Measurements from ENCODE around the gene PPP1R12B.
"Not testable (repeated sequence)": the region's sequence is repeated elsewhere in the genome, so short reads cannot be mapped to it uniquely, and the experiment has no call there.

The PPP1R12B gene

GRCh38 chr1:202456372-202457169, 108.1 kb downstream of the PPP1R12B start:
- not testable (repeated sequence) for DNase-seq

GRCh38 chr1:202458651-202459050, 110.2 kb downstream of the PPP1R12B start:
- peak; percentile 7 for DNase-seq

- not testable (repeated sequence) for DNase-seq
These were observed 111.1 kb downstream of the PPP1R12B start for GRCh38 chr1:202459470-202460142.

GRCh38 chr1:202460143-202460495, 111.6 kb downstream of the PPP1R12B start:
- not testable (repeated sequence) for DNase-seq

- no peak for DNase-seq
These were observed 114.0 kb downstream of the PPP1R12B start for GRCh38 chr1:202462342-202463076.

- DNase-seq: peak; percentile 1
These were observed 115.7 kb downstream of the PPP1R12B start for GRCh38 chr1:202464153-202464742.

- not testable (repeated sequence) for DNase-seq
These were observed 117.3 kb downstream of the PPP1R12B start for GRCh38 chr1:202465644-202466270.

GRCh38 chr1:202466339-202466738, 117.8 kb downstream of the PPP1R12B start:
- not testable (repeated sequence) for DNase-seq

- not testable (repeated sequence) for DNase-seq
These were observed 118.9 kb downstream of the PPP1R12B start for GRCh38 chr1:202467381-202467780.

- DNase-seq: not testable (repeated sequence)
These were observed 120.2 kb downstream of the PPP1R12B start for GRCh38 chr1:202468695-202469094.

GRCh38 chr1:202469123-202469522, 120.6 kb downstream of the PPP1R12B start:
- not testable (repeated sequence) for DNase-seq

- no peak for DNase-seq
These were observed 122.7 kb downstream of the PPP1R12B start for GRCh38 chr1:202471246-202471645.

- DNase-seq: not testable (repeated sequence)
These were observed 124.0 kb downstream of the PPP1R12B start for GRCh38 chr1:202472347-202473124.

GRCh38 chr1:202473266-202474045, 125.0 kb downstream of the PPP1R12B start:
- DNase-seq: not testable (repeated sequence)

- not testable (repeated sequence) for DNase-seq
These were observed 131.2 kb downstream of the PPP1R12B start for GRCh38 chr1:202479661-202480060.

GRCh38 chr1:202480640-202481039, 132.1 kb downstream of the PPP1R12B start:
- not testable (repeated sequence) for DNase-seq

GRCh38 chr1:202483362-202483761, 134.9 kb downstream of the PPP1R12B start:
- DNase-seq: not testable (repeated sequence)

- DNase-seq: not testable (repeated sequence)
These were observed 135.5 kb downstream of the PPP1R12B start for GRCh38 chr1:202484032-202484431.

- DNase-seq: not testable (repeated sequence)
These were observed 136.3 kb downstream of the PPP1R12B start for GRCh38 chr1:202484820-202485219.

GRCh38 chr1:202488178-202488649, 139.7 kb downstream of the PPP1R12B start:
- DNase-seq: not testable (repeated sequence)

- DNase-seq: not testable (repeated sequence)
These were observed 140.6 kb downstream of the PPP1R12B start for GRCh38 chr1:202489101-202489500.

Measured in COR-L47 (cell line).